Fibroblast of the aortic adventitia (primary cell): Measurements from ENCODE around the gene FBXO40. TPM values are rescaled to one million over a fixed set of nuclear protein-coding genes. Genes with fewer than 3 reads are reported as not detected.

Experiments
- DNase-seq: peaks from one replicate; pipeline ENCODE4 v3.0.0-alpha.2; 2010; ENCODE audit warnings: low read depth
- H3K4me3 ChIP-seq: 2 replicates; pipeline ENCODE4 v1.5.1; 2011; ENCODE audit warnings: low read depth, mild to moderate bottlenecking, control low read depth, low read length, moderate library complexity
- CTCF ChIP-seq: IDR thresholded peaks from 2 replicates; pipeline ENCODE4 v1.5.1; 2011; ENCODE audit warnings: mild to moderate bottlenecking, low read length, control low read depth, inconsistent platforms; ENCODE audit not compliant: insufficient read depth
- total RNA-seq: library from RNA; depleted of rRNA; stranded (reverse); fragments of >200 nt; gene quantifications from 2 replicates; pipeline ENCODE4 v1.2.3, GENCODE V29; 2012; ENCODE audit warnings: low replicate concordance

The FBXO40 gene
- total RNA-seq: under 0.01 TPM in 1 of 2 replicates, not detected in the other

- no peak for TF ChIP-seq CTCF
- DNase-seq: no peak
- no peak within 1 kb of the TSS for H3K4me3 ChIP-seq
Measured at GRCh38 chr3:121592856-121593702, at the start of gene FBXO40. Gene FBXO40, plus strand, starts transcription at chr3:121593379. Its CDS starts 27,197 bp downstream, at chr3:121620576.

- no peak for DNase-seq
- no peak for TF ChIP-seq CTCF
- peak overlapping the region; percentile 90 for H3K4me3 ChIP-seq
Measured at GRCh38 chr3:121545049-121545573, 48.1 kb upstream of the FBXO40 start.

GRCh38 chr3:121545574-121546455 is 47.4 kb upstream of the FBXO40 start, which contains the start of gene POLQ:
Gene POLQ, minus strand, starts transcription at chr3:121545988. Its CDS starts 111 bp downstream, at chr3:121545877.
- DNase-seq: peak; percentile 95
- H3K4me3 ChIP-seq: peak within 1 kb of the TSS; percentile 90
- no peak for TF ChIP-seq CTCF

- H3K4me3 ChIP-seq: no peak overlapping the region
- no peak for TF ChIP-seq CTCF
- DNase-seq: no peak
Measured at GRCh38 chr3:121552379-121552778, 40.8 kb upstream of the FBXO40 start.

- TF ChIP-seq CTCF: no peak
- DNase-seq: no peak
- H3K4me3 ChIP-seq: no peak overlapping the region
Measured at GRCh38 chr3:121552797-121553196, 40.4 kb upstream of the FBXO40 start.

GRCh38 chr3:121557426-121557934 is 35.7 kb upstream of the FBXO40 start:
- no peak for TF ChIP-seq CTCF
- no peak overlapping the region for H3K4me3 ChIP-seq
- no peak for DNase-seq
